WTC11 (cell line): Measurements from ENCODE around the gene GDI1. TPM values are rescaled to one million over a fixed set of nuclear protein-coding genes. Genes with fewer than 3 reads are reported as not detected.

ENCODE experiments used
- ATAC-seq: fragments of 200-7000 bp; cut with Tn5 transposase; 2 replicates; pipeline ENCODE4 v1.10.0; 2021; ENCODE audit warnings: mild to moderate bottlenecking, moderate library complexity
- CTCF ChIA-PET: fragments of 300-600 bp; sonication (Branson Sonifier 250); formaldehyde crosslinking; loops from one replicate; lab custom pipeline; 2021; ENCODE audit warnings: antibody characterized with exemption; lab: Charles Lee
- POLR2A ChIA-PET: fragments of 350-600 bp; sonication (Branson Sonifier 250); formaldehyde crosslinking; loops from one replicate; lab custom pipeline; 2021; ENCODE audit warnings: antibody characterized with exemption; lab: Charles Lee
- DNase-seq: peaks from one replicate; pipeline ENCODE4 v3.0.0; 2021; ENCODE audit warnings: low spot score
- H3K27ac Mint-ChIP-seq: 2 replicates; pipeline ENCODE4 v1.8.0; 2021; ENCODE audit warnings: mixed read lengths
- H3K27me3 Mint-ChIP-seq: 2 replicates; pipeline ENCODE4 v1.8.0; 2021; ENCODE audit warnings: low read depth, mild to moderate bottlenecking, moderate library complexity, mixed read lengths
- H3K36me3 Mint-ChIP-seq: 2 replicates; pipeline ENCODE4 v1.8.0; 2021; ENCODE audit warnings: mixed read lengths
- H3K4me1 Mint-ChIP-seq: 2 replicates; pipeline ENCODE4 v1.8.0; 2022; ENCODE audit warnings: mixed read lengths
- H3K4me3 Mint-ChIP-seq: 2 replicates; pipeline ENCODE4 v1.8.0; 2021; ENCODE audit warnings: mild to moderate bottlenecking, moderate library complexity, mixed read lengths
- H3K9me3 Mint-ChIP-seq: 2 replicates; pipeline ENCODE4 v1.8.0; 2021; ENCODE audit warnings: mixed read lengths
- GRHL2 ChIP-seq: fragments of 250-450 bp; sonication (Bioruptor Pico); IDR thresholded peaks from 2 replicates; pipeline ENCODE4 v1.8.0; 2022; ENCODE audit warnings: mild to moderate bottlenecking, moderate library complexity; ENCODE audit not compliant: insufficient replicate concordance, severe bottlenecking
- HMGA2 ChIP-seq: fragments of 250-450 bp; sonication (Bioruptor Pico); IDR thresholded peaks from 2 replicates; pipeline ENCODE4 v1.4.0; 2021; ENCODE audit warnings: mild to moderate bottlenecking, moderate library complexity
- JUN ChIP-seq: sonication (generic); formaldehyde crosslinking; IDR thresholded peaks from 2 replicates; pipeline ENCODE4 v1.8.0; 2023; ENCODE audit warnings: mild to moderate bottlenecking, missing genetic modification reagents
- ZBTB21 ChIP-seq: sonication (generic); formaldehyde crosslinking; IDR thresholded peaks from 2 replicates; pipeline ENCODE4 v1.8.1; 2023; ENCODE audit warnings: mild to moderate bottlenecking, missing genetic modification reagents, borderline replicate concordance
- ZNF416 ChIP-seq: fragments of 250-450 bp; sonication (Bioruptor Pico); IDR thresholded peaks from 2 replicates; pipeline ENCODE4 v1.9.0; 2021; ENCODE audit warnings: mild to moderate bottlenecking, inconsistent platforms
- ZNF423 ChIP-seq: fragments of 250-450 bp; sonication (Bioruptor Pico); IDR thresholded peaks from 2 replicates; pipeline ENCODE4 v2.1.2; 2022; ENCODE audit warnings: mild to moderate bottlenecking, moderate library complexity
- total RNA-seq: library from RNA; stranded (reverse); gene quantifications from 3 replicates; pipeline ENCODE4 v1.2.3, GENCODE V29; 2021
- TF ChIP-seq, protein P1 (sequence below): sonication (generic); formaldehyde crosslinking; IDR thresholded peaks from 2 replicates; pipeline ENCODE4 v1.8.0; 2023; ENCODE audit warnings: missing genetic modification reagents
- TF ChIP-seq, protein P2 (sequence below): fragments of 250-450 bp; sonication (Bioruptor Pico); IDR thresholded peaks from 2 replicates; pipeline ENCODE4 v1.9.0; 2021; ENCODE audit warnings: moderate library complexity, mild to moderate bottlenecking, inconsistent platforms, borderline replicate concordance
- TF ChIP-seq, protein P3 (sequence below): sonication (generic); formaldehyde crosslinking; IDR thresholded peaks from 2 replicates; pipeline ENCODE4 v1.8.1; 2022; ENCODE audit warnings: mild to moderate bottlenecking, moderate library complexity, missing genetic modification reagents
- TF ChIP-seq, protein P4 (sequence below): sonication (generic); formaldehyde crosslinking; IDR thresholded peaks from 2 replicates; pipeline ENCODE4 v1.8.1; 2023; ENCODE audit warnings: mild to moderate bottlenecking, moderate library complexity, missing genetic modification reagents
- TF ChIP-seq, protein P5 (sequence below): sonication (generic); formaldehyde crosslinking; IDR thresholded peaks from 2 replicates; pipeline ENCODE4 v1.8.1; 2023; ENCODE audit warnings: mild to moderate bottlenecking, missing genetic modification reagents
- TF ChIP-seq, protein P6 (sequence below): fragments of 250-450 bp; sonication (Bioruptor Pico); IDR thresholded peaks from 2 replicates; pipeline ENCODE4 v2.1.2; 2022; ENCODE audit warnings: mild to moderate bottlenecking, moderate library complexity
- TF ChIP-seq, protein P7 (sequence below): sonication (generic); formaldehyde crosslinking; IDR thresholded peaks from 2 replicates; pipeline ENCODE4 v1.8.0; 2023; ENCODE audit warnings: mild to moderate bottlenecking, missing genetic modification reagents
- TF ChIP-seq, protein P8 (sequence below): sonication (generic); formaldehyde crosslinking; IDR thresholded peaks from 2 replicates; pipeline ENCODE4 v1.8.1; 2022; ENCODE audit warnings: mild to moderate bottlenecking, missing genetic modification reagents, moderate library complexity, borderline replicate concordance

GDI1 gene
- total RNA-seq, 1 experiment from 2014 or later = 108 TPM

DNA sequence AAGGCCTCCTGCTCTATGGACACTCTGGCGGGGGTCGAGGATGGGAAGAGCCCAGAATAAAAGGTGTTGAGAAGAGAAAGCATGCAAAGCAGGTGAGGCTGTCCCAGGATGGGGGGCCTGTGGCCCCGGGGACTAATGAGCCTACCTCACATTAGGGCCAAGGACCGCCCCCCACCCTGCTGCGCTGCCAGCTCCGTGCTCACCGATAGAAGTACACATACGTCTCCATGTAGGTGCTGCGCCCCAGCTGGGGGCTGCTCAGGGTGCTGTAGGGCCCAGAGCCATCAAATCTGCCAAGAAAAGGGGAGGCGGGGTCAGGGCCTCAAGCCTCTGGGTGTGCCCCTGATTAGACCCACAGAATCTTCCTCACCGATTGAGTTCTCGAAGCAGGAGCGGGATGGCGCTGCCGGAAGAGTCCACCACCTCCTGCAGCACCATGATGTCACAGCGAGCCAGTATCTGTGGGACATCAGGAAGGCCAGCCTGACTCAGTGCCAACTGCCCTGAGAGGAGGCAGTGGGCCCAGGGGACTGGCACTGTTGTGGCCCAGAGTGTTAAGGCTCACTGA, 32.2 kb upstream of the GDI1 start (continued):
- TF ChIP-seq ZNF423 (CRISPR knock-in tag) = no peak

DNA sequence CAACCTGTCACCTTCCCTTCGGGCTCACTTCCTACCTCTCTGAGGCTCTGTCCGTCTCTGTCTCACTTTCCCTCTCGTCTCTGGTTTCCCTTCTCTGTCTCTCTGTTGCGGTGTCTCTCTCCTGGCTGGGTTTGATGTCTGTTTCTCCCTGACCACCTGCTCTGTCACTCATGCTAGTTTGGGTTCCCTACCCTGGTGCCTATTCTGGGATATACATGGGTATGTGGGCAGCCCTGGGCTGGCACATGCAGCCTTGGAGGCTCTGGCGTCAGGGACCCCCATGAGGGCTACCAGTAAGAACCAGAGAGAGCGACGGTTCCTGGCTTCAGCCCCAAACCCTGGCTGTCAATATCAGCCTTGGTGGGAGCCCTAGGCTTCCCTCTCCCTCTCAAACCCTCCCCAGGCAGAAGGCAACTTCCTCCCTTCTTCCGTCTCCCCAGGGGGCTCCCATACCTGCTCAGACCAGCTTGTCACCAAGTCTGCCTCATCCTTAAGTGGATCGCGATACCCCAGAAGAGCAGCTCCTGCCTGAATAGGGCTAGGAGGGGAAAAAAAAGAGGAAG, 28.2 kb upstream of the GDI1 start:
- H3K27ac Mint-ChIP-seq = peak overlapping the region; percentile 74
- TF ChIP-seq JUN (CRISPR knock-in tag) (no peak), GRHL2 (CRISPR knock-in tag) (no peak)
- H3K4me3 Mint-ChIP-seq = peak overlapping the region; percentile 61
- DNase-seq (no peak), ATAC-seq (no peak)
- CTCF ChIA-PET = interaction anchor here (0.9 to 1.3 kb wide), 3 partner anchors 16 to 82 kb away, joined by 5 to 8 read pairs (median 6); partner anchors contain the start of gene SLC10A3
- POLR2A ChIA-PET = interaction anchor here (1.0 to 1.3 kb wide), 2 partner anchors 10 to 30 kb away, joined by 3 to 4 read pairs; partner anchors contain the start of gene EMD
- no peaks in the 10 kb centered on the region for H3K9me3 Mint-ChIP-seq
- no peaks in the 10 kb centered on the region for H3K36me3 Mint-ChIP-seq
- peaks cover 12% of the 10 kb centered on the region for H3K4me1 Mint-ChIP-seq
- no peaks in the 10 kb centered on the region for H3K27me3 Mint-ChIP-seq

DNA sequence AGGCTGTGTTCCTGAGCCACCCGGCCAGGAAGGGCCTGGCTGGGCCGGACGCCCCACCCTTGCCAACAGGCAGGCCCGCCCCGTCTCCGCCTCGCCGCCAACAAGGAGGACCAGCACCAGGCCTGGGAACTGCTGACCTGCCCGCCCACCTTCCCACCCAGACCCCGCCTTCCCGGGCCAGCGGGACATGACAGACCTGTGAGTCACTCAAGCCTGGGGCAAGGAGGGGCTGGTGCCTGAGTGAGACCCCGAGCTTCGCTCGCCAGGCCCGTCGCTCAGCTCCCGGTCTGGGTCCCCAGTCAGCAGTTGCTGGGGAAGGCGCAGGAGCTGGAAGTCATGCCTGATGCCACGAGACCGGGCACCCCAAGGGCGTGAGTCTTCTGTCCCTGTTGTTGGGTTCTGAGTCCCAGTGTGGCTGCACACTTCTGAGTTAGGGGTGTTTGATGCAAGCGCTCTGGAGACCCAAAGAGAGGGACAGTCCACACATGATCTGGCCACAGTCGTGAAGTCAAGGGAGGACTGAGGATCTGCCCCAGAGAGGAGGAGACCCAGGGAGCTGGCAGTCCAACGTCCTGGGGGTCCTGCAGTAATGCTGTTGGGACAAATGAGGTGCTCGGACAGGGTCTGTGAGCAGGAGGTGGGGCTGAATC, 27.6 kb upstream of the GDI1 start, which contains the start of gene DNASE1L1:
DNASE1L1 (minus strand) TSS at position 33 of the 650 bp plus-strand sequence. CDS start 3,686 bp downstream, outside the sequence.
- H3K4me3 Mint-ChIP-seq = peak within 1 kb of the TSS; percentile 61
- DNase-seq (peak; percentile 90), ATAC-seq (peak; percentile 86)
- H3K27me3 Mint-ChIP-seq = no peaks in the 10 kb centered on the region
- H3K4me1 Mint-ChIP-seq = peaks cover 12% of the 10 kb centered on the region
- H3K9me3 Mint-ChIP-seq = no peaks in the 10 kb centered on the region
- POLR2A ChIA-PET = interaction anchor here (1.0 to 1.3 kb wide), 2 partner anchors 10 to 30 kb away, joined by 3 to 4 read pairs; partner anchors contain the start of gene EMD
- CTCF ChIA-PET = interaction anchor here (0.9 to 1.3 kb wide), 3 partner anchors 15 to 81 kb away, joined by 5 to 8 read pairs (median 6); partner anchors contain the start of gene SLC10A3
- TF ChIP-seq, protein P1, sequence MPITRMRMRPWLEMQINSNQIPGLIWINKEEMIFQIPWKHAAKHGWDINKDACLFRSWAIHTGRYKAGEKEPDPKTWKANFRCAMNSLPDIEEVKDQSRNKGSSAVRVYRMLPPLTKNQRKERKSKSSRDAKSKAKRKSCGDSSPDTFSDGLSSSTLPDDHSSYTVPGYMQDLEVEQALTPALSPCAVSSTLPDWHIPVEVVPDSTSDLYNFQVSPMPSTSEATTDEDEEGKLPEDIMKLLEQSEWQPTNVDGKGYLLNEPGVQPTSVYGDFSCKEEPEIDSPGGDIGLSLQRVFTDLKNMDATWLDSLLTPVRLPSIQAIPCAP (CRISPR knock-in tag) = no peak
- TF ChIP-seq ZNF416 (CRISPR knock-in tag) (no peak), ZBTB21 (CRISPR knock-in tag) (no peak), HMGA2 (CRISPR knock-in tag) (no peak)
- TF ChIP-seq, protein P2, sequence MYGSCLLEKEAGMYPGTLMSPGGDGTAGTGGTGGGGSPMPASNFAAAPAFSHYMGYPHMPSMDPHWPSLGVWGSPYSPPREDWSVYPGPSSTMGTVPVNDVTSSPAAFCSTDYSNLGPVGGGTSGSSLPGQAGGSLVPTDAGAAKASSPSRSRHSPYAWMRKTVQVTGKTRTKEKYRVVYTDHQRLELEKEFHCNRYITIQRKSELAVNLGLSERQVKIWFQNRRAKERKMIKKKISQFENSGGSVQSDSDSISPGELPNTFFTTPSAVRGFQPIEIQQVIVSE (CRISPR knock-in tag) = no peak
- TF ChIP-seq, protein P3, sequence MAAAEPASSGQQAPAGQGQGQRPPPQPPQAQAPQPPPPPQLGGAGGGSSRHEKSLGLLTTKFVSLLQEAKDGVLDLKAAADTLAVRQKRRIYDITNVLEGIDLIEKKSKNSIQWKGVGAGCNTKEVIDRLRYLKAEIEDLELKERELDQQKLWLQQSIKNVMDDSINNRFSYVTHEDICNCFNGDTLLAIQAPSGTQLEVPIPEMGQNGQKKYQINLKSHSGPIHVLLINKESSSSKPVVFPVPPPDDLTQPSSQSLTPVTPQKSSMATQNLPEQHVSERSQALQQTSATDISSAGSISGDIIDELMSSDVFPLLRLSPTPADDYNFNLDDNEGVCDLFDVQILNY = no peak
- TF ChIP-seq, protein P4, sequence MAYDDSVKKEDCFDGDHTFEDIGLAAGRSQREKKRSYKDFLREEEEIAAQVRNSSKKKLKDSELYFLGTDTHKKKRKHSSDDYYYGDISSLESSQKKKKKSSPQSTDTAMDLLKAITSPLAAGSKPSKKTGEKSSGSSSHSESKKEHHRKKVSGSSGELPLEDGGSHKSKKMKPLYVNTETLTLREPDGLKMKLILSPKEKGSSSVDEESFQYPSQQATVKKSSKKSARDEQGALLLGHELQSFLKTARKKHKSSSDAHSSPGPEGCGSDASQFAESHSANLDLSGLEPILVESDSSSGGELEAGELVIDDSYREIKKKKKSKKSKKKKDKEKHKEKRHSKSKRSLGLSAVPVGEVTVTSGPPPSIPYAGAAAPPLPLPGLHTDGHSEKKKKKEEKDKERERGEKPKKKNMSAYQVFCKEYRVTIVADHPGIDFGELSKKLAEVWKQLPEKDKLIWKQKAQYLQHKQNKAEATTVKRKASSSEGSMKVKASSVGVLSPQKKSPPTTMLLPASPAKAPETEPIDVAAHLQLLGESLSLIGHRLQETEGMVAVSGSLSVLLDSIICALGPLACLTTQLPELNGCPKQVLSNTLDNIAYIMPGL (CRISPR knock-in tag) = no peak
- TF ChIP-seq, protein P5, sequence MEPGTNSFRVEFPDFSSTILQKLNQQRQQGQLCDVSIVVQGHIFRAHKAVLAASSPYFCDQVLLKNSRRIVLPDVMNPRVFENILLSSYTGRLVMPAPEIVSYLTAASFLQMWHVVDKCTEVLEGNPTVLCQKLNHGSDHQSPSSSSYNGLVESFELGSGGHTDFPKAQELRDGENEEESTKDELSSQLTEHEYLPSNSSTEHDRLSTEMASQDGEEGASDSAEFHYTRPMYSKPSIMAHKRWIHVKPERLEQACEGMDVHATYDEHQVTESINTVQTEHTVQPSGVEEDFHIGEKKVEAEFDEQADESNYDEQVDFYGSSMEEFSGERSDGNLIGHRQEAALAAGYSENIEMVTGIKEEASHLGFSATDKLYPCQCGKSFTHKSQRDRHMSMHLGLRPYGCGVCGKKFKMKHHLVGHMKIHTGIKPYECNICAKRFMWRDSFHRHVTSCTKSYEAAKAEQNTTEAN (CRISPR knock-in tag) = no peak
- TF ChIP-seq, protein P6, sequence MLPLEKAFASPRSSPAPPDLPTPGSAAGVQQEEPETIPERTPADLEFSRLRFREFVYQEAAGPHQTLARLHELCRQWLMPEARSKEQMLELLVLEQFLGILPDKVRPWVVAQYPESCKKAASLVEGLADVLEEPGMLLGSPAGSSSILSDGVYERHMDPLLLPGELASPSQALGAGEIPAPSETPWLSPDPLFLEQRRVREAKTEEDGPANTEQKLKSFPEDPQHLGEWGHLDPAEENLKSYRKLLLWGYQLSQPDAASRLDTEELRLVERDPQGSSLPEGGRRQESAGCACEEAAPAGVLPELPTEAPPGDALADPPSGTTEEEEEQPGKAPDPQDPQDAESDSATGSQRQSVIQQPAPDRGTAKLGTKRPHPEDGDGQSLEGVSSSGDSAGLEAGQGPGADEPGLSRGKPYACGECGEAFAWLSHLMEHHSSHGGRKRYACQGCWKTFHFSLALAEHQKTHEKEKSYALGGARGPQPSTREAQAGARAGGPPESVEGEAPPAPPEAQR (CRISPR knock-in tag) = no peak
- TF ChIP-seq, protein P7, sequence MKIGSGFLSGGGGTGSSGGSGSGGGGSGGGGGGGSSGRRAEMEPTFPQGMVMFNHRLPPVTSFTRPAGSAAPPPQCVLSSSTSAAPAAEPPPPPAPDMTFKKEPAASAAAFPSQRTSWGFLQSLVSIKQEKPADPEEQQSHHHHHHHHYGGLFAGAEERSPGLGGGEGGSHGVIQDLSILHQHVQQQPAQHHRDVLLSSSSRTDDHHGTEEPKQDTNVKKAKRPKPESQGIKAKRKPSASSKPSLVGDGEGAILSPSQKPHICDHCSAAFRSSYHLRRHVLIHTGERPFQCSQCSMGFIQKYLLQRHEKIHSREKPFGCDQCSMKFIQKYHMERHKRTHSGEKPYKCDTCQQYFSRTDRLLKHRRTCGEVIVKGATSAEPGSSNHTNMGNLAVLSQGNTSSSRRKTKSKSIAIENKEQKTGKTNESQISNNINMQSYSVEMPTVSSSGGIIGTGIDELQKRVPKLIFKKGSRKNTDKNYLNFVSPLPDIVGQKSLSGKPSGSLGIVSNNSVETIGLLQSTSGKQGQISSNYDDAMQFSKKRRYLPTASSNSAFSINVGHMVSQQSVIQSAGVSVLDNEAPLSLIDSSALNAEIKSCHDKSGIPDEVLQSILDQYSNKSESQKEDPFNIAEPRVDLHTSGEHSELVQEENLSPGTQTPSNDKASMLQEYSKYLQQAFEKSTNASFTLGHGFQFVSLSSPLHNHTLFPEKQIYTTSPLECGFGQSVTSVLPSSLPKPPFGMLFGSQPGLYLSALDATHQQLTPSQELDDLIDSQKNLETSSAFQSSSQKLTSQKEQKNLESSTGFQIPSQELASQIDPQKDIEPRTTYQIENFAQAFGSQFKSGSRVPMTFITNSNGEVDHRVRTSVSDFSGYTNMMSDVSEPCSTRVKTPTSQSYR (CRISPR knock-in tag) = no peak
- TF ChIP-seq, protein P8, sequence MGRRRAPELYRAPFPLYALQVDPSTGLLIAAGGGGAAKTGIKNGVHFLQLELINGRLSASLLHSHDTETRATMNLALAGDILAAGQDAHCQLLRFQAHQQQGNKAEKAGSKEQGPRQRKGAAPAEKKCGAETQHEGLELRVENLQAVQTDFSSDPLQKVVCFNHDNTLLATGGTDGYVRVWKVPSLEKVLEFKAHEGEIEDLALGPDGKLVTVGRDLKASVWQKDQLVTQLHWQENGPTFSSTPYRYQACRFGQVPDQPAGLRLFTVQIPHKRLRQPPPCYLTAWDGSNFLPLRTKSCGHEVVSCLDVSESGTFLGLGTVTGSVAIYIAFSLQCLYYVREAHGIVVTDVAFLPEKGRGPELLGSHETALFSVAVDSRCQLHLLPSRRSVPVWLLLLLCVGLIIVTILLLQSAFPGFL (CRISPR knock-in tag) = no peak
- H3K36me3 Mint-ChIP-seq = no peaks in the 10 kb centered on the region
- peak within 1 kb of the TSS; percentile 93 for H3K27ac Mint-ChIP-seq
